DOHH2 (cell line): ENCODE data around the gene SH3GL1.

ENCODE experiments used
- CTCF ChIP-seq: fragments of 200-600 bp; sonication (generic); IDR thresholded peaks from one replicate; pipeline ENCODE4 v1.5.1; 2014; ENCODE audit warnings: antibody characterized with exemption, mild to moderate bottlenecking, low read depth, low read length; ENCODE audit not compliant: poor library complexity, severe bottlenecking
- EZH2phosphoT487 ChIP-seq: fragments of 200-600 bp; sonication (generic); IDR thresholded peaks from 2 replicates; pipeline ENCODE4 v1.6.1; 2017; ENCODE audit warnings: borderline replicate concordance, mild to moderate bottlenecking, antibody characterized with exemption, low read length, moderate library complexity, mixed read lengths

GRCh38 chr19:4357921-4358326 lies 42.4 kb downstream of the SH3GL1 start:
- TF ChIP-seq CTCF (no peak), EZH2phosphoT487 (no peak)
